ENCODE data around the gene KDM4B. TPM values are rescaled to one million over a fixed set of nuclear protein-coding genes. Genes with fewer than 3 reads are reported as not detected.

Gene KDM4B
- total RNA-seq, 1 donor from 2014 or later, result 21.2 TPM

DNA sequence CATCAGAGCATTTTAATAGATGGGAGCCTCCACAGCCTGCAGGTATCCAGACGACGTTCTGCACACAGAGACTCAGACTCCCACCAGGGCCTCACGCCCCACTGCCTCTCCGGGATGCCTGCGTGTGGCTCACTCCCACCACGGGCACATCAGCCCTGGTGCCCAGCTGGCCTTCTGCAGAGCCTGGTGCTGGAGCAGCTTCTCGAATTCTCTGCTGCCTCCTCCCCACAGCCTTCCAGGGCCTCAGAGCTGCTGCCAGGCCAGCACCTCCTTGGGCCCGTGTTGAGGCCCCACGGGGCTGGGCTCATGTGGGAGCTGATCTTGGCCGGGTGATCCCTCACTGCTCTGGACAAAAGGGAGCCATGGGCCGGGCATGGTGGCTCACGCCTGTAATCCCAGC is 90.9 kb downstream of the KDM4B start:
- TF ChIP-seq, protein P1, sequence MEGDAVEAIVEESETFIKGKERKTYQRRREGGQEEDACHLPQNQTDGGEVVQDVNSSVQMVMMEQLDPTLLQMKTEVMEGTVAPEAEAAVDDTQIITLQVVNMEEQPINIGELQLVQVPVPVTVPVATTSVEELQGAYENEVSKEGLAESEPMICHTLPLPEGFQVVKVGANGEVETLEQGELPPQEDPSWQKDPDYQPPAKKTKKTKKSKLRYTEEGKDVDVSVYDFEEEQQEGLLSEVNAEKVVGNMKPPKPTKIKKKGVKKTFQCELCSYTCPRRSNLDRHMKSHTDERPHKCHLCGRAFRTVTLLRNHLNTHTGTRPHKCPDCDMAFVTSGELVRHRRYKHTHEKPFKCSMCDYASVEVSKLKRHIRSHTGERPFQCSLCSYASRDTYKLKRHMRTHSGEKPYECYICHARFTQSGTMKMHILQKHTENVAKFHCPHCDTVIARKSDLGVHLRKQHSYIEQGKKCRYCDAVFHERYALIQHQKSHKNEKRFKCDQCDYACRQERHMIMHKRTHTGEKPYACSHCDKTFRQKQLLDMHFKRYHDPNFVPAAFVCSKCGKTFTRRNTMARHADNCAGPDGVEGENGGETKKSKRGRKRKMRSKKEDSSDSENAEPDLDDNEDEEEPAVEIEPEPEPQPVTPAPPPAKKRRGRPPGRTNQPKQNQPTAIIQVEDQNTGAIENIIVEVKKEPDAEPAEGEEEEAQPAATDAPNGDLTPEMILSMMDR (IDR thresholded peaks at IDR 0.05; ENCODE audit: insufficient read depth, low read length, poor library complexity, severe bottlenecking), result no peak
- H3K27me3 ChIP-seq (ENCODE audit: control insufficient read depth, insufficient read depth, low read length), result no peaks in the 10 kb centered on the region
- no peak overlapping the region for H3K4me3 ChIP-seq (ENCODE audit: low read depth, low read length)
- peaks cover 2% of the 10 kb centered on the region for H3K36me3 ChIP-seq (ENCODE audit: control insufficient read depth, insufficient read depth, low read length)
- DNase-seq (ENCODE audit: low read depth), result no peak

DNA sequence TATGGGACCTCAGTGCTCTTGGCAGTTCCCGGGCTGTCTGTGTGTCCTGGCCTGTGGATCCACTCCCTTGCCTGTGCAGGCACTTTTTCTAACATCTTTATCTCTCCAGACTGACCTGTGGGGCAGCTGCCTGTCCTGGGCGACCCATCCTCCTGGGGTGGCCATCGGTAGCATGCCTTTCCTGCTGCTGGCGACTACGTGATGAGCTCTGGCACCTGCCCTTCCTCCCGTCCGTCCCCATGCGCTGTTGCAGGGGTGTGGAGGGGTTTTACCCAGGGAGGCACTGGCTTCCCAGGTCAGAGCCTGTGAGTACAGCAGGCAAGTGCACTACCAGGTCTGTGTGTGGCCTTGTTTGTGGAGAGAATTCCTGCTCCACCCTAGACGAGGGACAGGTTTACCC is 93.3 kb downstream of the KDM4B start:
- Histone ChIP-seq H3K27me3 (ENCODE audit: control insufficient read depth, insufficient read depth, low read length) (no peaks in the 10 kb centered on the region), H3K4me3 (ENCODE audit: low read depth, low read length) (no peak overlapping the region), H3K36me3 (ENCODE audit: control insufficient read depth, insufficient read depth, low read length) (peaks cover 1% of the 10 kb centered on the region)
- no peak for DNase-seq (ENCODE audit: low read depth)
- TF ChIP-seq, protein P1 (IDR thresholded peaks at IDR 0.05; ENCODE audit: insufficient read depth, low read length, poor library complexity, severe bottlenecking), result no peak

DNA sequence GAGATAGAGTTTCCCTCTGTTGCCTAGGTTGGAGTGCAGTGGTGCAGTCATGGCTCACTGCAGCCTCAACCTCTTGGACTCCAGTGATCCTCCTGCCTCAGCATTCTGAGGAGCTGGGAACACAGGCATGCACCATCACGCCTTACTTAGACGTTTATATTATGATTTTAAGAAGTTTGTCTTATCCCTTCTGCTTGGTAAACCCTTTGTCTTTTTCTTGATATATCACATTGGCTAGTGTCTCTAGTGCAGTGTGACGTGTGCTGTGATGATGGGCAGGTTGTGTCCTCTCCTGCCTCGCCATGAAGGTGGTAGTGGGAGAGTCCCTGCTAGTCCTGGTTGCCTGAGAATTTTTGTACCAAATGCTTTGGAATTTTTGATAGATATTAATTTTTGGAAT is 93.9 kb downstream of the KDM4B start:
- TF ChIP-seq, protein P1 (IDR thresholded peaks at IDR 0.05; ENCODE audit: insufficient read depth, low read length, poor library complexity, severe bottlenecking), result no peak

DNA sequence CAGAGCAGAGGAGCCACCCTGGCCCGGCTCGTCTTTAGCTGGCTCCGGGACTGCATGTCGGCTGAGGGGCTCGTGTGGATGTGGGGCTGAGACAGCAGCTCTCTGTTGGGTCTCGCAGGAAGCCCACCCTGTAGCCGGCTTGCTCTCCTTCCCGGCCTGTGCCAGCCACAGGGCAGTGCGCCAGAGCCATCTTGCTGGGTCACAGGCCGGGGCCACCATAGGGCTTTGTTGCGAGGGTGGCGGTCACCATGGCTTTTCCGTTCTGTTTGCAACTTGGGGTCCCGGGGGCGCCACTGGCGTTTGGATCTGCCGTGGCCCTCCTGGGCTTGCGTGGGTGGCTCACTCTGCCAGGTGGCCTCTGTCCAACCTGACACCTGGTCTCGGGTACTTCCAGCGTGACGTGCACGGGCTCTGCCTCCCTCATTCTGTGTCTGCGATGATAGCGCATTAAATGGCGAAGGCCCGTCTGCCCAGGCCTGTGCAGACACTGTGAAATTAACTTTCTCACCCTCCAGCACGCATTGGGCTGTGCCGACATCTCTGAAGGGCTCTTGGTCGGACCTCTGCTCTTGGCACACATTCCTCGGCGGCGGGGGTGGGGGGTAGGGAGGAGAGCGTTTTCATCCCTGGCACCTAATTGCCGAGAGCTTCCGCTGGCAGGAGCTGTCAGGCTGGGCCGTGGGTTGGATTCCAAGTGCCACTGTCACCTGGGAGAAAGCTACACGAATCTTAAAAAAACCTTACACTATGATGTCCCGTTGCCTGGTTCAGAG is 95.1 kb downstream of the KDM4B start:
- no peaks in the 10 kb centered on the region for H3K27me3 ChIP-seq (ENCODE audit: control insufficient read depth, insufficient read depth, low read length)
- H3K36me3 ChIP-seq (ENCODE audit: control insufficient read depth, insufficient read depth, low read length), result peaks cover 1% of the 10 kb centered on the region
- H3K4me3 ChIP-seq (ENCODE audit: low read depth, low read length), result no peak overlapping the region
- no peak for DNase-seq (ENCODE audit: low read depth)
- TF ChIP-seq, protein P1 (IDR thresholded peaks at IDR 0.05; ENCODE audit: insufficient read depth, low read length, poor library complexity, severe bottlenecking), result no peak

More for the DNA sequence above, 93.9 kb downstream of the KDM4B start:
- no peak for DNase-seq (ENCODE audit: low read depth)
- no peak overlapping the region for H3K4me3 ChIP-seq (ENCODE audit: low read depth, low read length)
- H3K27me3 ChIP-seq (ENCODE audit: control insufficient read depth, insufficient read depth, low read length), result no peaks in the 10 kb centered on the region
- H3K36me3 ChIP-seq (ENCODE audit: control insufficient read depth, insufficient read depth, low read length), result peaks cover 1% of the 10 kb centered on the region

DNA sequence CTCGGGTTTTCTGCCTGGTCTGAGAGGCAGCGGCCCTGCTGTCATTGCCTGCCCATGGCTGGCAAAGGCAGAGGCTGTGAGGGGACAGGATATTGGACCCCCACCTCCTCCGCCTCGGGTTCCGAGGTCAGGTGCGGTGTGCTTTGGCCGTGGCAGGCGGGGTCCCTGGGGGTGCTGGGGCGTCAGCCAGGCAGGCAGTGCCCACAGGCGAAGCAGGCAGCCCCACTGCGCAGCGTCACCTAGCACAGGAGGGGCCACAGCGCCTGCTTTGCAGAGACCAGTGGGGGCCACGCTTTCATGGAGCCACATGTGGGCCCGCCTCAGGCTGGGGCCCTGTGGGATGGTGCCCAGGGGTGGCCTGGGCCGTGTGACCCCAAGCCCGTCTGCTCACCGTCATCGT is 96.0 kb downstream of the KDM4B start:
- TF ChIP-seq, protein P1 (IDR thresholded peaks at IDR 0.05; ENCODE audit: insufficient read depth, low read length, poor library complexity, severe bottlenecking), result no peak
- peaks cover 1% of the 10 kb centered on the region for H3K36me3 ChIP-seq (ENCODE audit: control insufficient read depth, insufficient read depth, low read length)
- no peak overlapping the region for H3K4me3 ChIP-seq (ENCODE audit: low read depth, low read length)
- no peaks in the 10 kb centered on the region for H3K27me3 ChIP-seq (ENCODE audit: control insufficient read depth, insufficient read depth, low read length)
- no peak for DNase-seq (ENCODE audit: low read depth)

DNA sequence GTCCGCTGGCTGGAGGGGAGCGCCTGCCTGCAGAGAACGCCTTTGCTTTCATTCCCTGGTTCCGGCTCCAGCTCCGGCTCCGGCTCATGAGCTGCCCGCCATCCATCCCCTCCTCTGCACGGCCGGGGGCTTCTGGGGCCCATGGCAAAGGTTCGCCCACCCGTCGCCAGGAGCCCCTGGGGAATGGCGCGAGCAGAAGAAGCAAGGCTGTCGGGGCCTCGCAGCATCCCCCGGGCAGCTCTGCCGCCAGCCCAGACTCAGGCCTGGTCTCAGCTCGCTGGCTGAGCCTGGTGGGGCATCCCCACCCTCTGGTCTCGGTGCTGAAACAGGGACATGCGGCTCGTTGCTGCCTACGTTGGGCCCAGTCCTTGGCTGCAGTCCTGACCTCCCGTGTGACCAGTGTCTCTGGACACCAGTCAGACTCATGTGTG is 96.8 kb downstream of the KDM4B start:
- TF ChIP-seq, protein P1 (IDR thresholded peaks at IDR 0.05; ENCODE audit: insufficient read depth, low read length, poor library complexity, severe bottlenecking), result no peak
- Histone ChIP-seq H3K4me3 (ENCODE audit: low read depth, low read length) (no peak overlapping the region), H3K36me3 (ENCODE audit: control insufficient read depth, insufficient read depth, low read length) (peaks cover 1% of the 10 kb centered on the region), H3K27me3 (ENCODE audit: control insufficient read depth, insufficient read depth, low read length) (no peaks in the 10 kb centered on the region)
- DNase-seq (ENCODE audit: low read depth), result no peak

Measured in kidney epithelial cell (primary cell).